GM12874 (cell line): ENCODE results near the gene OR10H3.

Source experiments
- TF ChIP-seq, protein P1 (sequence below): IDR thresholded peaks from 2 replicates; pipeline ENCODE4 v1.5.1; 2011; ENCODE audit warnings: low read depth, mild to moderate bottlenecking, control low read depth, low read length, moderate library complexity; ENCODE audit not compliant: insufficient read depth

OR10H3 gene

DNA sequence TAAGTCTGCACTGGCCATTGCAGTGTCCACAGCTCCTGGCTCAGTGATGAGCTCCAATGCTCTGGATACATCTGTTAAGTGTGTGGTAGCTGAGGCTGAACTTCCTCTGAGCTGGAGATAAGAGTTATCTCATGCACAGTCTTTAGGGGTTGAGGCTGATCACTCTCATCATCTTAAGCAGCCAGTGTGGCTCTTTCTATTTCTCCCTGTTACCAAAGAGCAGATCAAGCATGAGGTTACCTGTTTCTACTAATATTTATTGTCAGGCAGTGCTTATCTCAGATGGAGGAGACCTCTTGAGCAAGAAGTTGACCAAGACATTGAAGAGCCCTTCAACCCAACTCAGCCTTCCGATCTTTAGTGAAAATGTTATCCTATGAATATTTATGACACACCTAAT is 16.5 kb upstream of the OR10H3 start:
- TF ChIP-seq, protein P1, sequence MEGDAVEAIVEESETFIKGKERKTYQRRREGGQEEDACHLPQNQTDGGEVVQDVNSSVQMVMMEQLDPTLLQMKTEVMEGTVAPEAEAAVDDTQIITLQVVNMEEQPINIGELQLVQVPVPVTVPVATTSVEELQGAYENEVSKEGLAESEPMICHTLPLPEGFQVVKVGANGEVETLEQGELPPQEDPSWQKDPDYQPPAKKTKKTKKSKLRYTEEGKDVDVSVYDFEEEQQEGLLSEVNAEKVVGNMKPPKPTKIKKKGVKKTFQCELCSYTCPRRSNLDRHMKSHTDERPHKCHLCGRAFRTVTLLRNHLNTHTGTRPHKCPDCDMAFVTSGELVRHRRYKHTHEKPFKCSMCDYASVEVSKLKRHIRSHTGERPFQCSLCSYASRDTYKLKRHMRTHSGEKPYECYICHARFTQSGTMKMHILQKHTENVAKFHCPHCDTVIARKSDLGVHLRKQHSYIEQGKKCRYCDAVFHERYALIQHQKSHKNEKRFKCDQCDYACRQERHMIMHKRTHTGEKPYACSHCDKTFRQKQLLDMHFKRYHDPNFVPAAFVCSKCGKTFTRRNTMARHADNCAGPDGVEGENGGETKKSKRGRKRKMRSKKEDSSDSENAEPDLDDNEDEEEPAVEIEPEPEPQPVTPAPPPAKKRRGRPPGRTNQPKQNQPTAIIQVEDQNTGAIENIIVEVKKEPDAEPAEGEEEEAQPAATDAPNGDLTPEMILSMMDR: no peak

DNA sequence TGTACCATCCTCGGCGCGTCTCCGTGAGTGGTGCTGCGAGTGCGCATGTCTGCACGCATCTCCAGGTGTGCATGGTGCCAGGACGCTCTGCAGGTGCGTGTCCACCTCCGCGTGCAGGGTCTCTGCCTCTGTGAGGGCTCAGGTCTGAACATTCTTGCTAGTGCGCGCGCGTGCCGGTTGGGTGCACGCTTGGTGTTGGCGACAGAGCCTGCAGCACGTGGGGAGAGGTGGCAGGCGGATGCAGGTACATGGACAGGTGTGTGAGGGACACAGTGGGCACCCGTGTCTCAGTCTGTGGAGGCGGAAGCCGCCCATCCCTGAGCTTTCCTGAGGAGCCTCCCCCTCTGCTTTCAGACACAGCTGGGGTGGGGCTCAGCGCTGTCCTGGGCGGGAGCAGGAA is 14.8 kb upstream of the OR10H3 start:
- TF ChIP-seq, protein P1: no peak

DNA sequence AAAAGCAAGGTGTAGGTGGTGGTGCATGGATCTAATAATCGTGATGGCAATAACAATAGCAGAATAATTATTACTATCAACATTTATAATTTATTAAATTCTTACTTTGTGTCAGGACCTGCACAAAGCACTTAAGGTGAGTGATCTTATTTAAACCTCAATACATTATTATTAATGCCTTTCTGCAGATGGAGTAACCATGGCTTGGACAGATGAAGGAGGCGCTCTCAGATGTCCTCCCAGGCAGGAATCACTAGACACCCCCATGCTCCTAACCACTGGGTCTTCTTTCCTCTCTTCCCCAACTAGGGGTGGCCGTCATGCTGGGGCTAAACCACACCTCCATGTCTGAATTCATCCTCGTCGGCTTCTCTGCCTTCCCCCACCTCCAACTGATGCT is 10.1 kb upstream of the OR10H3 start, which contains the start of gene OR10H2:
Gene OR10H2, plus strand, starts transcription at position 301 of the 400 bp plus-strand sequence. Its CDS starts 20 bp downstream, at position 321.
- TF ChIP-seq, protein P1: no peak

DNA sequence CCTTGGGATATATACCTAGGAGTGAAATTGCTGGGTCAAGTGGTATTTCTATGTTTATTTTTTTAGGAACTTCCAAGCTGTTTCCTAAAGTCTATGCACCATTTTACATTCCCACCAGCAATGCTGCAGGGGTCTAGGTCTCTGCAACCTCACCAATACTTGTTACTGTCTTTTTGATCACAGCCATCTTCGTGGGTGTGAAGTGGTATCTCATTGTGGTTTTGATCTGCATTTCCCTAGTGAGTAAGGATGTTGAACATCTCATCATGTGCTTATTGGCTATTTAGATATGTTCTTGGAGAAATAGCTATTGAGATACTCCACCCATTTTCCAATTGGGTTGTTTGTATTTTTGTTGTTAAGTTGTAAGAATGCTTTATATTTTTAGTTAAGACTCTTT is 7.2 kb upstream of the OR10H3 start:
- TF ChIP-seq, protein P1: no peak

DNA sequence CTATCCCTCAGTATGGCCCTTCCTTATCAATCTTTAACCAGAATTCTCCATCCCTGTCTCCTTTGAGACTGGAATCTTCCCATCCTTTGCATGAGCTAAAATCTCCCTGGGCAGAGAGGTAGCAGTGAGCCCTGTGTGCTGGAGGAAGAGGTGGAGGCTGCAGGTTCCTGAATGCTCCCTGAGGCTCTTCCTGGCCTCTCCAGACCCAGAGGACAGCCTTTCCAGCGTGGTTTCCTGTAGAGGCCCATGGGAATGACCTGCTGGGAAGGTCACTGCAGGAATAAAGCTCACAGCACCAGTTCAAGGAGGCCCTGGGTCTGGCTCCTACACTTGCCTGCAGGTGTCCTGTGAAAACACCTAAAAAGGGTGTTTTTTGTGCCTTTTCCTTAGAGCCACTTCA is 5.4 kb upstream of the OR10H3 start:
- TF ChIP-seq, protein P1: no peak

DNA sequence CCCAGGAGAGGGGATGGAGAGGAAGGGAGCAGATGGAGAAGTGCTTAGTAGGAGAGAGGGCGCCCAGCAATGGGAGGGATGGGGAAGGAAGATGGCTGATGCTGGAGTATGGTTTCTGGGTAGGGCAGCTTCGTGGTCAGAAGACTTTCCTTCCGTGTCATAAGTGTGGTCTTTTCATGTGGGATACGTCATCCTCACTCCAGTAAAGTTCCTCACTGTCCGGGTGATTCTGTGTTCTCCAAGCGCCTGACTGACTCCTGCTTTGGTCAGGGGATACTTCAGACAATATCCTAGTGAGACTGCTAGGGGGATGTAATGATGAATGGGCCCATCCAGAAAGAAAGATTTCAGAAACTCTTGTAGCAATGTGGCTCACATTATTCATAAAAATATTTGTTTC is 3.9 kb upstream of the OR10H3 start:
- TF ChIP-seq, protein P1: no peak

DNA sequence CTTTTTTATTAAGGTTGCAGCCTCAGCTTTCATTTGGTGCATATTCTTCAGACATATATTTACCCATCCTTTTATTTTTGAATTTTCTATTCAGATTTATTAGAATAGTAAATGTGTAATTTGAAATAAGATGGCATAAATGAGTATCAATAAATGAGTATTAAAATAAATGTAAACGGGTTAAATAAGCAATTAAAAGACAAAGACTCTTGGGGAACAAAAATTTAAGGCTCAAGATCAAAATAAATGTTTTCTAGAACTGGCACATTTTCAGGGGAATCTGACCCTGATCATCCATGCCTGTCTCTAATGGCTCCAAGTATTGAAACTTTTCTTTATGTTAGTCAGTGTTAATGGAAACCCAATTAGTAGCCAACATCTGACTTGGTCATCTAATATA is 3.0 kb downstream of the OR10H3 start:
- TF ChIP-seq, protein P1: no peak

DNA sequence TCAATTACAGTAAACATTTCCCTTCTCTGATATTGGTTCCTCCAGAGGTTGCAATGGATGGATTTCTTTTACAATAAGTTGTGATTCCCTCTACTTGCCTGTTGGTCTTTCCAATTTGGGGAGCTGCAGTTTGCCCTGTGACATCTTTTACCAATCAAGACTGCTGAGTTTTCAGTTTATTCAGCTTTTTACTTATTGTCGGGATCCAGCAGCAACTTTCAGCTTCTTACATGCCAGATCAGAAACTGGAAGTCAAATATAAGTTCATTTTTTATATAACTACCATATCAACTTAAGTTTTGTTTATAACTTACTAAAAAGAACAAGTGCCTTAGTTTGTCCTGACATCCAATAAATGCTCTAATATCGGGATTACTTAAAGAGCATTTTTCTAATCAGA is 10.5 kb downstream of the OR10H3 start:
- TF ChIP-seq, protein P1: no peak
